Naive B cell (primary cell): ENCODE results near the gene MTMR6. TPM values are rescaled to one million over a fixed set of nuclear protein-coding genes. Genes with fewer than 3 reads are reported as not detected.

Source experiments
- ATAC-seq, 2 donors: fragments of 150-1000 bp; cut with Tn5 transposase; 2 replicates each; pipeline ENCODE4 v1.10.0; 2021; ENCODE audit warnings: low read depth in 2 of 2, mild to moderate bottlenecking in 2 of 2, moderate library complexity in 2 of 2
- DNase-seq: peaks from one replicate; pipeline ENCODE4 v3.0.0; 2022
- H3K27ac Mint-ChIP-seq, 6 donors: one replicate each; pipeline ENCODE4 v1.8.0; 2020 to 2022; ENCODE audit warnings: mild to moderate bottlenecking in 6 of 6, mixed read lengths in 6 of 6, moderate library complexity in 5 of 6, inconsistent platforms in 2 of 6
- H3K27me3 Mint-ChIP-seq, 3 donors: one replicate each; pipeline ENCODE4 v1.8.0; 2021 to 2022; ENCODE audit warnings: mixed read lengths in 3 of 3, mild to moderate bottlenecking in 1 of 3
- H3K36me3 Mint-ChIP-seq, 2 donors: one replicate each; pipeline ENCODE4 v1.8.0; 2020 to 2022; ENCODE audit warnings: mixed read lengths in 2 of 2, inconsistent platforms in 1 of 2, mild to moderate bottlenecking in 1 of 2
- H3K4me1 Mint-ChIP-seq, 3 donors: one replicate each; pipeline ENCODE4 v1.8.0; 2020 to 2022; ENCODE audit warnings: mixed read lengths in 3 of 3, inconsistent platforms in 1 of 3, mild to moderate bottlenecking in 1 of 3, moderate library complexity in 1 of 3
- H3K4me3 Mint-ChIP-seq, 8 donors: one replicate each; pipeline ENCODE4 v1.8.0; 2020 to 2022; ENCODE audit warnings: mild to moderate bottlenecking in 8 of 8, mixed read lengths in 8 of 8, moderate library complexity in 8 of 8, inconsistent platforms in 2 of 8
- H3K9me3 Mint-ChIP-seq, 7 donors: one replicate each; pipeline ENCODE4 v1.8.0; 2020 to 2022; ENCODE audit warnings: mixed read lengths in 7 of 7, mild to moderate bottlenecking in 5 of 7, inconsistent platforms in 2 of 7, moderate library complexity in 1 of 7
- polyA plus RNA-seq, 6 donors: library from polyadenylated mRNA; unstranded; fragments of 300-500 nt; fragmentation: Illumina TruSeq; gene quantifications; one replicate each; pipeline ENCODE4 v1.2.3, GENCODE V29; 2021; ENCODE audit warnings: low read depth in 6 of 6

The MTMR6 gene
- polyA plus RNA-seq, 6 donors from 2014 or later = 7.1 to 10.7 (median 8.5) TPM

DNA sequence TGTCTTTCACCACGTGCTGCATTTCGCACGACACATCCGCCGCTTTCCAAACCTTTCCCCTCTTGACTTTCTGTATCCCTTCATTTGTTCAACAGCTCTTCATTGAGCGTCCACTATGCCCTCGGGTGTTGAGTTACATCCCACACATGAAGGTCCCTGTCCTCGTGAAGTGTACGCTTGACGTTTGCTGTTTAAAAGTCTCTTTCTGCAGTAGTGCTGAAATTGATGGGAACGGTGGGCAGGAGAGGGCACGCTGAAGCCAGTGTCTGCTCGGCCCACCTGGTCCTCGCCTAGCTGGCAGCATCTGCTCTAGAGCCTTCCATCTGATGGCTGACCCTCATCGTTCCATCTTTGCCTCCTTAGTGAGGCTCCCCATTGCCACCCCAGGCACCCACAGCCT, 59.6 kb downstream of the MTMR6 start:
- DNase-seq (no peak), ATAC-seq (no peak)
- Mint-ChIP-seq H3K9me3 (no peaks in the 10 kb centered on the region), H3K36me3 (peaks cover 6% of the 10 kb centered on the region in 2 donors), H3K27ac (no peak overlapping the region), H3K27me3 (peaks cover 37 to 55% (median 54%) of the 10 kb centered on the region in 3 donors), H3K4me3 (no peak overlapping the region), H3K4me1 (peaks cover 0 to 4% (median 0%) of the 10 kb centered on the region in 3 donors)

GRCh38 chr13:25225970-25226369, 61.3 kb downstream of the MTMR6 start:
- no peak overlapping the region for H3K27ac Mint-ChIP-seq
- H3K4me1 Mint-ChIP-seq = peaks cover 0 to 4% (median 0%) of the 10 kb centered on the region in 3 donors

DNA sequence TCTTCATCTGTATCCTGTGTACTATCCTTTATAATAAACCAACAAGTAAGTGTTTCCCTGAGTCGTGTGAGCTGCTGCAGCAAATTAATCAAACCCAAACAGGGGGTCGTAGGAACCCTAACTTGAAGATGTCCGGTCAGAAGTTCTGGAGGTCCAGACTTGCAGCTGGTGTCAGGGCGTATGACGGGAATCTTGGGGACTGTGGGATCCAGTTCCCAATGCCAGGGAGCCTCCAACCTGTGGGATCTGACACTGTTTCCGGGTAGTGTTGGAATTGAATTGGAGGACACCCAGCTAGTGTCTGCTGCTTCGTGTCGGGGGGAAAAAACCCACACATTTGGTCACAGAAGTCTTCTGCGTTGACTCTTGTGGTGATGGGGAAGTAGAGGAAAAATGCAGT, 63.1 kb downstream of the MTMR6 start:
- Mint-ChIP-seq H3K27me3 (peaks cover 40 to 46% (median 46%) of the 10 kb centered on the region in 3 donors), H3K4me3 (no peak overlapping the region), H3K27ac (peak overlapping the region in 1 of 6 donors; percentile 43), H3K36me3 (peaks cover 0 to 6% of the 10 kb centered on the region in 2 donors), H3K4me1 (no peaks in the 10 kb centered on the region), H3K9me3 (no peaks in the 10 kb centered on the region)
- DNase-seq (no peak), ATAC-seq (no peak)

More at GRCh38 chr13:25225970-25226369, 61.3 kb downstream of the MTMR6 start:
- ATAC-seq (no peak), DNase-seq (no peak)
- Mint-ChIP-seq H3K27me3 (peaks cover 38 to 60% (median 57%) of the 10 kb centered on the region in 3 donors), H3K4me3 (no peak overlapping the region), H3K9me3 (no peaks in the 10 kb centered on the region), H3K36me3 (peaks cover 6% of the 10 kb centered on the region in 2 donors)

- DNase-seq (no peak), ATAC-seq (no peak)
- Mint-ChIP-seq H3K27ac (peak overlapping the region in 1 of 6 donors; percentile 3), H3K4me3 (no peak overlapping the region), H3K4me1 (no peaks in the 10 kb centered on the region), H3K36me3 (peaks cover 0 to 2% of the 10 kb centered on the region in 2 donors), H3K9me3 (peaks cover 0 to 3% (median 0%) of the 10 kb centered on the region in 7 donors), H3K27me3 (peaks cover 30 to 43% (median 35%) of the 10 kb centered on the region in 3 donors)
Observed at GRCh38 chr13:25222740-25223139, 64.5 kb downstream of the MTMR6 start.

DNA sequence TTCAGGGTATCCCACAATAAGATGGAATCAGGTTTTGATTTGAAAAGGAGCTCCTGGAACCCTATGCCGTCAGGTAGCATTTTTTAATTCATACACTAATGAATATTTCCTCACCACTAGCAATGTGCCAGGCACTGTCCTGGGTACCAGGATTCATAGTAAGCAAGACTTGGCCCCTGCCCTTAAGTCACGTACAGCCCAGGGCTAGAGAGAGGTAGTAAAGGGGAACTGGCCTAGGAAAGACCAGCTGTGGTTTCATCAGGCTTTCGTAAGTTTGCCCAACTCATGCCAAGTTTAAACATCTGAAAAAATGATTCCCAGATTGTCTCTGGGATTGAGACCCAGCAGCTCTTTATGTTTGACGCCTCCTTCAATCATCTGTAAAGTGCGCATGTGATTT, 69.3 kb downstream of the MTMR6 start:
- no peak overlapping the region for H3K4me3 Mint-ChIP-seq
- H3K36me3 Mint-ChIP-seq = no peaks in the 10 kb centered on the region
- H3K27me3 Mint-ChIP-seq = peaks cover 16 to 25% (median 20%) of the 10 kb centered on the region in 3 donors
- DNase-seq (no peak), ATAC-seq (no peak)
- H3K27ac Mint-ChIP-seq = no peak overlapping the region
- no peaks in the 10 kb centered on the region for H3K4me1 Mint-ChIP-seq
- peaks cover 0 to 3% (median 0%) of the 10 kb centered on the region in 7 donors for H3K9me3 Mint-ChIP-seq

GRCh38 chr13:25217023-25217885, 70.0 kb downstream of the MTMR6 start:
- DNase-seq (no peak), ATAC-seq (no peak)
- Mint-ChIP-seq H3K36me3 (no peaks in the 10 kb centered on the region), H3K27ac (no peak overlapping the region), H3K4me3 (no peak overlapping the region), H3K27me3 (peaks cover 11 to 17% (median 15%) of the 10 kb centered on the region in 3 donors), H3K9me3 (peaks cover 0 to 3% (median 0%) of the 10 kb centered on the region in 7 donors), H3K4me1 (no peaks in the 10 kb centered on the region)

DNA sequence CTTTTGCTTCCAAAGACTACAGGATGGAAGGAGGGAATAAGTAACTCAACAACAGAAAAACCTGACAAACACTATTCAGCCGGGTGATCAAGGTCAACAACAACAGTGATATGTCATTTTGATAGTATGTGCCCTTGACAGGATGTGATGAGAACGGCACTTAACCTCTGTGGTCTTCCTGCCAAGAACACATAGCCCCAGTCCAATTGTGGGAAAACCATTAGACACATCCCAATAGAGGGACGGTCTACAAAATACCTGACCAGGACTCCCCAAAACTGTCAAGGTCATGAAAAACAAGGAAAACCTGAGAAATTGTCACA, 72.1 kb downstream of the MTMR6 start:
- H3K27me3 Mint-ChIP-seq = peaks cover 6 to 17% (median 15%) of the 10 kb centered on the region in 3 donors
- peaks cover 0 to 3% (median 0%) of the 10 kb centered on the region in 7 donors for H3K9me3 Mint-ChIP-seq

DNA sequence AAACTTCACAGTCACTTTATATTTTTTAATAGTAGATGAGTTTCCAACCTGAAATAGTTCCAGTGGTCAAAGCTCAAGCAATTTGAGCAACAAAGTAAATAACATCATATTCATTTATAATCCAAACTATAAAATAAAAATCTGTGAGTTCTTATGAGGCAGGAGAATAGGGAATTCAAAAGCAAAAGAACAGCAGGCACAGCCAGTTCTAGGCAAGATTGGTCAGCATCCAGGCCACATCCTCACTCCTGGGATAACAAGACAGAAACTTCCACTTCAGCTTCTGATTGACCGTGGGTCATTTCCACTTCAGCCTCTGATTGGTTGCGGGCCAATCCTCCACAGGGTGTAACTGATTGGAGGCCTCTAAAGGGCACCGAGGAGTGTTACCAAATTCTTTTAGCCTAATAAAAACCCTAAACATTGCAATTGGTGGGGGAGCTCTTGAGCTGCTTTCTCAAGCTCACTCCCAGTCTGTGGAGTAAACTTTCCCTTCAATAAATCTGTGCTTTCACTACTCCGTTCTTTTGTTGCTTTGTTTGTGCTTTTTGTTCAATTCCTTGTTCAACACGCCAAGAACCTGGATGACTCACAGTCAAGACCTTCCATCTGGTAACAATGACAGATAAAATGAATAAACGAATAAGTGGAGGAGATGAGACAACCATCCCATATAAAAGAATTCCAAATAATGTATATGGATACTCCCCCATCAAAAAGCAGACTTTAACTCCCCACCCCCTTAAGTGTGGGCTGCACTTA, 72.6 kb downstream of the MTMR6 start:
- Mint-ChIP-seq H3K36me3 (no peaks in the 10 kb centered on the region), H3K27ac (no peak overlapping the region), H3K4me3 (no peak overlapping the region), H3K4me1 (no peaks in the 10 kb centered on the region), H3K9me3 (peaks cover 0 to 3% (median 0%) of the 10 kb centered on the region in 7 donors), H3K27me3 (peaks cover 6 to 17% (median 15%) of the 10 kb centered on the region in 3 donors)
- ATAC-seq = no peak
- DNase-seq = no peak

More for the DNA sequence above, 72.1 kb downstream of the MTMR6 start:
- H3K36me3 Mint-ChIP-seq = no peaks in the 10 kb centered on the region
- no peak for ATAC-seq
- no peaks in the 10 kb centered on the region for H3K4me1 Mint-ChIP-seq
- H3K4me3 Mint-ChIP-seq = no peak overlapping the region
- no peak for DNase-seq
- no peak overlapping the region for H3K27ac Mint-ChIP-seq

GRCh38 chr13:25213715-25214114, 73.6 kb downstream of the MTMR6 start:
- no peak for DNase-seq
- no peak for ATAC-seq
- peaks cover 6 to 15% (median 9%) of the 10 kb centered on the region in 3 donors for H3K27me3 Mint-ChIP-seq
- H3K4me3 Mint-ChIP-seq = no peak overlapping the region
- H3K36me3 Mint-ChIP-seq = no peaks in the 10 kb centered on the region
- no peak overlapping the region for H3K27ac Mint-ChIP-seq
- no peaks in the 10 kb centered on the region for H3K9me3 Mint-ChIP-seq
- H3K4me1 Mint-ChIP-seq = no peaks in the 10 kb centered on the region

- H3K36me3 Mint-ChIP-seq = no peaks in the 10 kb centered on the region
- H3K27ac Mint-ChIP-seq = peak overlapping the region in 1 of 6 donors; percentile 38
Observed at GRCh38 chr13:25210842-25211569, 76.3 kb downstream of the MTMR6 start.

GRCh38 chr13:25207291-25207810, 79.9 kb downstream of the MTMR6 start:
- H3K9me3 Mint-ChIP-seq = no peaks in the 10 kb centered on the region
- H3K4me3 Mint-ChIP-seq = no peak overlapping the region
- DNase-seq (no peak), ATAC-seq (no peak)
- H3K4me1 Mint-ChIP-seq = peaks cover 0 to 1% (median 0%) of the 10 kb centered on the region in 3 donors
- H3K36me3 Mint-ChIP-seq = no peaks in the 10 kb centered on the region
- no peak overlapping the region for H3K27ac Mint-ChIP-seq
- H3K27me3 Mint-ChIP-seq = peaks cover 19 to 29% (median 23%) of the 10 kb centered on the region in 3 donors

More at GRCh38 chr13:25210842-25211569, 76.3 kb downstream of the MTMR6 start:
- Mint-ChIP-seq H3K4me3 (no peak overlapping the region), H3K4me1 (no peaks in the 10 kb centered on the region), H3K9me3 (no peaks in the 10 kb centered on the region), H3K27me3 (peaks cover 8 to 23% (median 16%) of the 10 kb centered on the region in 3 donors)
- ATAC-seq (no peak), DNase-seq (no peak)

DNA sequence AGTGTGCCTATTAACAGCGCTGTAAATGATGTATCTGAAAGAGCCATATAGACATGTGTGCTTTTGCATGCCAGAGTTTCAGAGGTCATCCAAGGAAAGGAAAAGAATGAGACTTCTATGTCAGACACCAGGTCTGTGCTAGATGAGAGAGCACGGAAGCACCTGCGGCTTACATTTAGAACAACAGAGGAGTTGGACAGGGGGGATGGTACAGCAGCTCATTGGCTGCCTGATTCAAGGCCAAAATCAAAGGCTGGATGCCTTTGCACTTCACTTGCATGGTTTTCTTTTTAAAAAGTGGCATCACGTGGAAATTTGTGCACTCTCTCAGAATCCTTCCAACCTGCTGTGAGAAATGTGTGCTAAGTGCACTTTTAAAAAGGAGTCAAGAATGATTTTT, 82.4 kb downstream of the MTMR6 start:
- no peak overlapping the region for H3K27ac Mint-ChIP-seq

More for the DNA sequence above, 82.4 kb downstream of the MTMR6 start:
- Mint-ChIP-seq H3K36me3 (no peaks in the 10 kb centered on the region), H3K4me3 (no peak overlapping the region), H3K9me3 (peaks cover 0 to 5% (median 0%) of the 10 kb centered on the region in 7 donors), H3K4me1 (peaks cover 0 to 1% (median 0%) of the 10 kb centered on the region in 3 donors), H3K27me3 (peaks cover 19 to 37% (median 23%) of the 10 kb centered on the region in 3 donors)
- DNase-seq = no peak
- ATAC-seq = no peak
